CD4-positive, alpha-beta T cell treated with Interleukin-4 for 1 hour (primary cell): ENCODE measurements around the gene RNASEH2B.

Experiments
- DNase-seq, 2 donors: peaks; one replicate each; pipeline ENCODE4 v3.0.0-alpha.2; 2020 to 2022

RNASEH2B gene

DNA sequence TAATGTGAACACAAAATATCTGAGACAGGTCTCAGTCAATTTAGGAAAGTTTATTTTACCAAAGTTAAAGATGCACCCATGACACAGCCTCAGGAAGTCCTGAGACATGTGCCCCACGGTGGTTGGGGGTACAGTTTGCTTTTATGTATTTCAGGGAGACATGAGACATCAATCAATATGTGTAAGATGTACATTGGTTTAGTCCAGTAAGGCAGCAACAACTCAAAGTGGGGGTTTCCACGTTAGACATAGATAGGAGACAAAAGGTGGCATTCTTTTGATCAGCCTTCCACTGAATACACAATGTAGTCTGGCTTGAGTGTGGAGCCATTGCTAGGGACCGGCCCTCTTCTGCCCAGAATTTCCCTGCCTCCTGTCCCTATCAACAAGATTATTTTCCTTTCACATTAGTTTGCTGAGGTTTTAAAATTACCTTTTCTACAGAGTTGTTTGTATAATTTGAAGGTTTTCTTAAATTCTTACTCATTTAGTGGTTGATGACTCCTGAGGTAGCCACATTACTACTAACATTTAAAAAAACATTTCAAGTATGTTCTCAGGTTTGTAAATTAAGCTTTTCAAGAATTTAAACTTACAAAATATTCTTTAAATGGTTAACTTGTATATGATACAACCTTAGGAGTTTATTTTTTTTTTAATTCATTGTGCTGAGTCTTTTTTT is 33.2 kb downstream of the RNASEH2B start:
- DNase-seq: no peak

GRCh38 chr13:50945669-50946068 is 36.1 kb downstream of the RNASEH2B start:
- no peak for DNase-seq

DNA sequence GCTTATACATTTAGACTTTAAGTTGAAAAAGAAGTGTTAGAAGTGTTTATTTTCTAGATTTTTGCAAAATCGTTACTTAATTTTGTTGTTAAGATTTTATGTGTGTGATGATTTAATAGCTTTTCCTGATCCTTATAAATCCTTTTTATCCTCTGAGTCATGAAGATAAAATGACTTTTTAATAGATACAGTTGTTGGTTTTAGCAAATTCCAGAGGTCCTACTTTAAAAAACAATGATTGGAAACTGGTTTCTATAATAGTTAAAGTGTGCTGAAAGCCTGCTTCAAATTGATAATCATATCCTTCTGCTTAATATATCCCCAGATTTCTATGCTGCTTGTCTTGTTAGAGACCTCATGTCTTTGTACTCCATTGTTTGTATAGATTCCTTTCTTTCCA is 39.0 kb downstream of the RNASEH2B start:
- DNase-seq: no peak

DNA sequence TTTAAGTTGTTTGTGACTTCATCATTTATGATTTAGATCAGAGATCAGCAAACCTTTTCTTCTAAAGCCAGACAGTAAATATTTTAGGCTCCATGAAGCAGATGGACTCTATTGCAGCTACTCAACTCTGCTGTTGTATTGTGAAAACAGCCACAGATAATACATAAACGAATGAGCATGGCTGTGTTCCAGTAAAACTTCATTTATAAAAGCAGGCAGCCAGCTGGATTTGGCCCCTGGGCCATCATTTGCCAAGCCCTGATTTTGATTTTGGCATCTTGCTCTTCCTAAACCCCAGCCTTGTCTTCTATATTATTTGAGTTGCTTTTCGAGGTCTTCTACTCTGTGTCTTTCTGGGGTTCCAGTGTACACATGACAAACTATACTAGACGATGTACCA is 41.3 kb downstream of the RNASEH2B start:
- no peak for DNase-seq

- DNase-seq: no peak
Observed at GRCh38 chr13:50951366-50951765, 41.8 kb downstream of the RNASEH2B start.

DNA sequence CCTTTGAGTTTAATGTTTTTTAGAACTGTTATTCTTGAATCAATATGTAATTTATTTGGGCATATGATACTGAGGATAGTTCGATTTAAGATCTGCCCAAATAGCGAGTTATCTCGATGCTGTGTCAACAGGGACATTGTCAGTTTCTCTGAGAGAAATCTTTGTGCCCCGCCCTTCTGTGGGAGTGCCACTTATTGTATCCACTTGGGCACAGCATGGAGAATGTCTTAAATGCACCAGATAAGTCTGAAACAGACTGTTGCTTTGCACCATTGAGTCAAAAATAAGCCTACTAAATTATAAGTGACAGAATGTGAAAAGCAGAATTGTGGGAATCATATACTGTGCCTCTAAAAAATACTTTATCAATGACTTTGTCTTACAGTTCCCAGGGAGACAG is 45.6 kb downstream of the RNASEH2B start:
- DNase-seq: no peak

GRCh38 chr13:50955798-50956197 is 46.2 kb downstream of the RNASEH2B start:
- DNase-seq: no peak

DNA sequence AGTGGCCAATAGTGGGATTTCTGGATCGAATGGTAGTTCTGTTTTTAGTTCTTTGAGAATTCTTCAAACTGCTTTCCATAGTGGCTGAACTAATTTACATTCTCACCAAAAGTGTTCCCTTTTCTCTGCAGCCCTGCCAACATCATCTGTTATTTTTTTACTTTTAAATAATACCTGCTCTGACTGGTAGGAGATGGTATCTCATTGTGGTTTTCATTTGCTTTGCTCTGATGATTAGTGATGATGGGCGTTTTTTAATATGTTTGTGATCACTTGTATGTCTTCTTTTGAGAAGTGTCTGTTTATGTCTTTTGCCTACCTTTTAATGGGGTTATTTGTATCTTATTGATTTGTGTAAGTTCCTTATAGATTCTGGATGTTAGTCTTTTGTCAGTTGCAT is 48.0 kb downstream of the RNASEH2B start:
- peak in 1 of 2 donors; percentile 14 for DNase-seq

DNA sequence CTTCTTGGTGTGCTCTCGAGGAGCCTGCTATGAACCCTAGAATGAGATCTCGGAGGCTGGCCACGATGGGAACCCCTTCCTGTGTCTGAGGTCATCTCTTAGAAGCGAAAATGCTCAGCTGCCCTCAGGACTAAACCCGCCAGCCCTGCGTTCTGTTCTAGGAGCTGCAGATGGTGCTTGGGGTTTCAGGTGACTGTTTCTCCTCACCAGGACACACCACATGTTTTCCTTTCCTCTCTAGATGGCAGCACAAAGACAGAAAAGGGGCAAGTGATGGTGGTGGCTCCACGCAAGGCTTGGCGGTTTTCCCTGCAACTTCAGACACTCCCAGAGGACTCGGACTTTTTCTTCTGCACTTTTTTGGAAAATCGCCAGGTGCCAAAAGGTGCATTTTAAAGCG is 60.1 kb downstream of the RNASEH2B start:
- DNase-seq: no peak

- DNase-seq: no peak
Observed at GRCh38 chr13:50970956-50971355, 61.4 kb downstream of the RNASEH2B start.

DNA sequence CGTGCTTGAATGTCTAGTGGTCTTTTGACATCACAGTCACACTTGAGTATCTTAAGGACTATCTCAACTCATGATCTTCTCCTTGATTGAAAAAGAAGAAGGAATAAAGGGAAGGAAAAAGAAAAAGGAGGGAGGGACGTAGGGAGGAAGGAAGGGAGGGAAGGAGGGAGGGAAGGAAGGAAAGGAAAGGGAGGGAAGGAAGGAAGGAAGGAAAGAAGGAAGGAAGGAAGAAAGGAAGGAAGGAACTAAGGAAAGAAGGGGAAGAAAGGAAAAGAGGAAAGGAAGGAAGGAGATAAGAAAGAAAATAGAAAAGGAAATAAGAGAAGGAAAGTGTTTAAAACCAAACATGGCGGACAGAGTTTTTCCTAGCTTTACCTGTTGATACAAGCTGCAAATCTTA is 64.7 kb downstream of the RNASEH2B start:
- DNase-seq: no peak

DNA sequence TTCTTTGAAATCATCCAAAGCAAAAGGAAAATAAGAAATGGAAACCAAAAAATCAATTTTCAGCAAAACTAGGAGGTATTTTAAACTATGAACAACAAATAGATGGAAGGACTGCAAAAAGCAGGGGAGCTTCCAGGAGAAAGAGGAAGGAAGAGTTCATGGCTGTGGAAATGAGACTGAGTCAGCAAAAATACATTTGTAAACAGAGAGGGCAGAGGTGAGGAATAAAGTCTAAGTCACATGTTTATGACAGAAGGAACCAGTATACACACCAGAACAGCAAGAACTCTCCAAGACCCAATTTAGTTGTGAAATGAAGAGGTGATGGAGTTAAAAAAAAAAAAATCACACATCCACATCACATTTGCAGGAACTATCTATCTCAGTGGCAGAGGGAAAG is 69.6 kb downstream of the RNASEH2B start:
- DNase-seq: no peak

- no peak for DNase-seq
Observed at GRCh38 chr13:50981686-50982085, 72.1 kb downstream of the RNASEH2B start.

DNA sequence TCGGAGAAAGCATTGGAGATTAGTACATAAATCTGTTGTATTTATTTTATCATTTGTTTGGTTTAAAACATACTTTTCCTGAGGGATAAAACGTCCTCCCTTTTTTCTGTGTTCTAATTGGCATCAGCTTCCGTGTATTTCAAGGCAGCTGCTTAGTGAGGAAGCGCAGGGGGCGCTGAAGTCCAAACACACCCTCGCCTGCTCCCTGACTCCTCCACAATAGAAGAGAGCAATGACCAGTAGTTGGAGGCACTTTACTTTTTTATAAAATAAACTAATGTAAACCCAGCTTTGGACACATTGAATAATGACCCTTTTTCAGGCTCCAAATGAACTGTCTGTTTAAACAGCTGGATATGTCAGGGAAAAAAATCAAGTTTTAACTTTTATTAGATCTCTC is 79.9 kb downstream of the RNASEH2B start:
- no peak for DNase-seq

DNA sequence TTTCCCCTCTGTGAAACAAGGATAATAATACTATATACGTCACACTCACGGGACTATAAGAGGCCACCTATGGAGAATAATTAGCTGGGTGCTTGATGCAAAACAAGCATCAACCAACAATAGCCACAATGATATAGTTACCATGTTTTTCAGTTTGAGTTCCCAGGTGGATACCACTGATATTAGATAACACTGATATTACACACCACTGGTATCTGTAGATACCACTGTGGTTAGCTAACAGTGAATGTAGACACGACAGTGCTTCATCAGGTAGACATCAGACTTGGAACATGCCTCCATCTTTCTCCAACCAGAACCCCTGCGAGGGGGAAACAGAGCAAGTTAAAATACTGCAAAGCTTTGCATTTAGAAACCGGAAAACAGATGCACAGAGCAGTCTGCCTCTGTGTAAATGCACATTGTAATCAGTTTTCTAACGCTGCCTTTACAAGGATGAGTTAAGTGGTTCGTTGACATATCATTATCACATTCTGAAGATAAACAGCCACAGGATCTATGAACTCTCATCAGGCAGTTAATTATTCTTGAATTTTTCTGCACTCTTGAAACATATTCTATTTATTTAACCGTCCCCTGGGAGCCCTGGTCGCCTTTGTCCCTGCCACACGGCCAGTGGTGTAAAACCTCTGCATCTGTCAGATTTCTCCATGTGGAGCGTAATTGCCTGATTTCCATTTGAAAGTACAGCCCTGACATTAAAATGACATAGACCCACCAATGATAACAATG is 80.7 kb downstream of the RNASEH2B start:
- DNase-seq: no peak

- DNase-seq: no peak
Observed at GRCh38 chr13:50990818-50991506, 81.4 kb downstream of the RNASEH2B start.

GRCh38 chr13:50991579-50992521 is 82.3 kb downstream of the RNASEH2B start:
- peak; percentile 14 to 30 for DNase-seq

- DNase-seq: no peak
Observed at GRCh38 chr13:50993371-50993770, 83.8 kb downstream of the RNASEH2B start.

- DNase-seq: no peak
Observed at GRCh38 chr13:50993934-50994333, 84.3 kb downstream of the RNASEH2B start.

DNA sequence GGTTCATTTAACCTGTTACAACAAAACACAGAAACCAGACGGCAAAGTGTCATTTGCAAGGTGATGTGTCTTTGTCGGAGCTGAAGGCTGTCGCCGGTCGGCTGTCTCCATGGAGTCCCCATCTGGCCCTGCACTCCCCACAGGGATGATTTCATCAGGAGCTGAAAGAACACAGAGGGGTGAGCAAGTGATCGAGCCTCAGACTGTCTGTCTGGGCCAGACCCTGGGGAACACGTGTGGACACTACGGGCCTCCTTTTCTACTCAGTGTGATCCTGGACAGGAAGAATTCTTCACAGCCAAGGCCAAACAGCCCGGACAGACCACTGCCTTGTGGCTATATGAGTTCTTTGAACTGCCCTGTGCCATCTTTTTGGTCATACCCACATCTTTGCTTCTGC is 85.1 kb downstream of the RNASEH2B start:
- DNase-seq: no peak

DNA sequence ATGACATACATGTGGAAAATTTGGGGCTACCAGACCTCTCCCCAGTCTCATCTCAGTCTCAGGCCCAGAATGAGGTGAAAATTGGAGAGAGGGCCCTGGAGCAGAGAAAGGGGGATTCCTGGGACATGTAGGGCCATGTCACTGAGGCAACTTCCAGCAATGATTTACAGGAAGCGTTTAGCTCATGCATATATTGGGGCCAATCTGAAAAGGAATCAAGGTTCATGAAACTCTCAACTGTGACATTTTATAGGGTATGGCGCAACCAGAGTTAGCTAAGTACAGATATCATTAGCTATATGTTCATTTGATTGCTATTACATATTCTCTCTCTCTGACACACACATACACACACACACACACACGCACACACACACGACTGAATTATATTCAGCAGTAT is 86.3 kb downstream of the RNASEH2B start:
- no peak for DNase-seq

- DNase-seq: no peak
Observed at GRCh38 chr13:50998326-50998725, 88.7 kb downstream of the RNASEH2B start.

DNA sequence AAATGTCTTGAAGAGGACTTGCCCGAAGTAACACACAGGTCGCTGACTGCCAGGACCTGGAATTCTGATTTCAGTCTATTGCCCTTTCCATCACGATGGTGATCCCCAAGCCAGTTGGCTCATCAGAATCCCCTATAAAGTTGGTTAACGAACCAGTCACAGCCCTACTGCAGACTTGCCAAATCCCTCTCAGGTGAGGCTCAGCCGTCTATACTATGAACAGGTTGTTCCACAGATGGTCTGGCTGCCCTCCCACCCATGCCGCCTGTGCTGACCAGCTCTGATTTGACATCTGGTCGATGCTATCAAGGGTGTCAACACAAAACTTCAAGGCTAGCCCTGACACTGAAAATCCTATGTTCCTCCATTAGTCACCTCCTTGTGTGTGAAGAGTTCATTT is 90.0 kb downstream of the RNASEH2B start:
- no peak for DNase-seq
